ENCODE data around the gene ARPC1B.
"Not testable (repeated sequence)": the region's sequence is repeated elsewhere in the genome, so short reads cannot be mapped to it uniquely, and the experiment has no call there.

The ARPC1B gene

GRCh38 chr7:99366646-99367045 is 7.9 kb upstream of the ARPC1B start:
- in situ Hi-C loops (cut with MboI; ENCODE audit: low sequenced_read_pairs), result no loop called here

DNA sequence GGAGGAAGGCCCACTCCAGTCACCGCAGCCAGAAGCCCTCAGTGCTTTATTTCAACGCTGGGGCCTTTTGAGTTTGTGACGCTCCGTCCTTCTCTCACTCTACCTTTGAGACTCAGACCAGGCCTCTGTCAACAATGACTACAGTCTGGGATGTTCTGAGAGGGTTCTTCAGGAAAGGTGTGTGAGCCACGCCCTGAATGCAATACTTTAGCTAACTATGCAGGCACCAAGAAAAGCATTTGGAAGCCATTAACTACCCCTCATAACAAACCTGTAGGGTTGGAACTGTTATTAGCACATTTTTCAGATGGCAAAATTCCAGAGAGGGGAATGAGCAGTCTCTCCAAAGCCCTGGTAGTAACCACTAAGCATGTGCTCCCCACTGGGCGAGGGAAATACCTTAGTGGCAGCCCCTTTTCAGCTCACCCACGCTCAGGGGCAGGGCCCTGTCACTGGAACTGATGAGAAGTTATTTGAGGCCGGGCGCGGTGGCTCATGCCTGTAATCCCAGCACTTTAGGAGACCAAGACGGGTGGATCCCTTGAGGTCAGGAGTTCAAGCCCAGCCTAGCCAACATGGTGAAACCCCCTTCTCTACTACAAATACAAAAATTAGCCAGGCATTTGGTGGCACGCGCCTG is 5.7 kb upstream of the ARPC1B start:
- in situ Hi-C loops (cut with MboI; ENCODE audit: low sequenced_read_pairs), result no loop called here

DNA sequence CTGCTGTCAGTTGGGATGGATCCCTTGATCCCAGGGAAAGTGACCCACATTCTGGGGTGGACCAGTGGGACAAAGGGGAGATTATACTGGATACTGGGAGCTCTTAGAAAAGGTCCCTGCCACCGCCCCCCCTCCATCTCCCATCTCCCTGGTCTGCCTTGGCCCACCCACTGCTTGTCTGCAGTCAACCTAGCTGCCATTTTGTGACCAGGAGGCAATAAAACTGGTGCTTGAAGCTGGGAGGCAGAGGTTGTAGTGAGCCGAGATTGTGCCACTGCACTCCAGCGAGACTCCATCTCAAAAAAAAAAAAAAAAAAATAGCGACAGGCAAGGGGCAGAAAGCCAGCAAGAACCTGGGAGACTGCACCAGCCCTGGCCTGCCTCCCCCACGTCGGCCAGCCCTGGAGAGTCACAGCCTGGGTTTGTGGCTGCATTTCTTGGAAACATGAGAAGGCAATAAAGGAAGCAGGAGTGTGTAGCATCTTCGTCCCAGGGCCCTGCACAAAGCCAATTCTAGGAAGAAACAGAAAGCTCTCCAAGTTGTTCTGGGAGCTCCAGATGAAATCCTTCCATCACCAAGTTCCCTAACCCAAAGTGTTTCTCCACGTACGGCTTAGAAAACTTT is 4.7 kb upstream of the ARPC1B start:
- in situ Hi-C loops (cut with MboI; ENCODE audit: low sequenced_read_pairs), result no loop called here

DNA sequence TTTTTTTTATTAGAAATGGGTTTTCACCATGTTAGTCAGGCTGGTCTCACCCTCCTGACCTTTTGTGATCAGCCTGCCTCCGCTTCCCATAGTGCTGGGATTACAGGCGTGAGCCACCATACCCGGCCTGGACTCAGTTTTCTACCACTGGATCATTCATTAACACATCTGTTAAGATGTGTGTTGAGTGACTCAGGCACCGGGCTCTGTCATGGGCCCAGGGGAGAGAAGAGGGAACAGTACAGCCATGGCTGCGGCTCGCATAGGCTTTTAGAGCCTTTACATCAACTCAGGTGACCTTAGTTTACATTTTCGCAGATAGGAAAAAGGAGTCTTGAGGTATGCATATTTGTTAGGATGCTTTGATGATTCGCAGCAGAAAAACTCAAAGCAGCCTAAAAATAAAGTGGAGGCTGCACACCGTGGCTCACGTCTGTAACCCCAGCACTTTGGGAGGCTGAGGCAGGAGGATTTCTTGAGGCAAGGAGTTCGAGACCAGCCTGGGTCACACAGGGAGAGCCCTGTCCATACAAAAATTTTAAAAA is 3.1 kb upstream of the ARPC1B start:
- in situ Hi-C loops (cut with MboI; ENCODE audit: low sequenced_read_pairs), result no loop called here

GRCh38 chr7:99372275-99373090 is 2.0 kb upstream of the ARPC1B start:
- in situ Hi-C loops (cut with MboI; ENCODE audit: low sequenced_read_pairs), result no loop called here

DNA sequence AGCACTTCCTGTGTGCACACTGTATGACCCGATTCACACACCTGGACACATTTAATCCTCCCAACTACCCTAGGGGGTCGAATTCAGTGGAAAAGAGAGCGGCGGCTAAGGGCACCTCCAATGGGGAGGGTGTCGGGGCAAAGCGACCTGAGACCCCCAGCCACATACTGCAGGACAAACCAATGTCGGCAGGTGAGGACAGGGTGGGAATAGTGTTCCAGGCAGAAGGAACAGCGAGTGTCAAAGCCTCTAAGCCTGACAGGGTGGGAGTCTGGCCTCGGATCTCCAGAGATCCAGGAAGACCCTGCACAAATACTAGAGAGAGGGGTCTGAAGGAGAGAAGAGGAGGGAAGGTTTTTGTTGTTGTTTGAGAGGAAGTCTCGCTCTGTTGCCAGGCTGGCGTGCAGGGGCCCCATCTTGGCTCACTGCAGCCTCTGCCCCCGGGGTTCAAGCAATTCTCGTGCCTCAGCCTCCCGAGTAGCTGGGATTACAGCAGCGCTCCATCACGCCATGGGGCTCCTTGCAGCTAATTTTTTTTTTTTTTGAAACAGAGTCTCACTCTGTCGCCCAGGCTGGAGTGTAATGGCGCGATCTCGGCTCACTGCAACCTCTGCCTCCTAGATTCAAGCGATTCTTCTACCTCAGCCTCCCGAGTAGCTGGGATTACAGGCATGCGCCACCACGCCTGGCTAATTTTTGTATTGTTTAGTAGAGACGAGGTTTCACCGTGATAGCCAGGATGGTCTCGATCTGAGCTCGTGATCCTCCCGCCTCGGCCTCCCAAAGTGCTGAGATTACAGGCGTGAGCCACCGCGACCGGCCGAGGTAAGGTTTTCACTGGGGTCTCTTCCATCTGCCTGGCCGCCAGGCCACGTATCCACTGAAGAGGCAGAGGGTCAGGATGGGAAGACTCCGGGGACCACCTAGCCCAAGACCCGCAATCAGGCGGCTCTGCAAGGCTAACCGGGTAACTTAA is 1.2 kb upstream of the ARPC1B start:
- in situ Hi-C loops (cut with MboI; ENCODE audit: low sequenced_read_pairs), result no loop called here

GRCh38 chr7:99375070-99375807 is 709 bp downstream of the ARPC1B start:
- in situ Hi-C loops (cut with MboI; ENCODE audit: low sequenced_read_pairs), result no loop called here

- in situ Hi-C loops (cut with MboI; ENCODE audit: low sequenced_read_pairs), result no loop called here
Observed at GRCh38 chr7:99379043-99379577, 4.6 kb downstream of the ARPC1B start.

DNA sequence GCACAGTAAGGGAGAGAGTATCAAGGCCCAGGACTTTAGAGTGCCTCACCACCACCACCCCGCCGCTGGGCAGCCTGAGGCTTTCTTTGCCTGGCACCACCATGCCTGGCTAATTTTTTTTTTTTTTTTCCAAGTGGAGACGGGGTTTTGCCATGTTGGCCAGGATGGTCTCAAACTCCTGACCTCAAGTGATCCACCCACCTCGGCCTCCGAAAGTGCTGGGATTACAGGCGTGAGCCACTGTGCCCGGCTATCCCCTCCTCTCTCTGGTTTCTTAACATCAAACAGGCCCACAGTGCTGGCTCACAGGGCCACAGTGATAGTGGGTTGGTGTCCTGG is 5.1 kb downstream of the ARPC1B start:
- in situ Hi-C loops (cut with MboI; ENCODE audit: low sequenced_read_pairs), result not testable (repeated sequence)

- in situ Hi-C loops (cut with MboI; ENCODE audit: low sequenced_read_pairs), result no loop called here
Observed at GRCh38 chr7:99380032-99380822, 5.7 kb downstream of the ARPC1B start.

DNA sequence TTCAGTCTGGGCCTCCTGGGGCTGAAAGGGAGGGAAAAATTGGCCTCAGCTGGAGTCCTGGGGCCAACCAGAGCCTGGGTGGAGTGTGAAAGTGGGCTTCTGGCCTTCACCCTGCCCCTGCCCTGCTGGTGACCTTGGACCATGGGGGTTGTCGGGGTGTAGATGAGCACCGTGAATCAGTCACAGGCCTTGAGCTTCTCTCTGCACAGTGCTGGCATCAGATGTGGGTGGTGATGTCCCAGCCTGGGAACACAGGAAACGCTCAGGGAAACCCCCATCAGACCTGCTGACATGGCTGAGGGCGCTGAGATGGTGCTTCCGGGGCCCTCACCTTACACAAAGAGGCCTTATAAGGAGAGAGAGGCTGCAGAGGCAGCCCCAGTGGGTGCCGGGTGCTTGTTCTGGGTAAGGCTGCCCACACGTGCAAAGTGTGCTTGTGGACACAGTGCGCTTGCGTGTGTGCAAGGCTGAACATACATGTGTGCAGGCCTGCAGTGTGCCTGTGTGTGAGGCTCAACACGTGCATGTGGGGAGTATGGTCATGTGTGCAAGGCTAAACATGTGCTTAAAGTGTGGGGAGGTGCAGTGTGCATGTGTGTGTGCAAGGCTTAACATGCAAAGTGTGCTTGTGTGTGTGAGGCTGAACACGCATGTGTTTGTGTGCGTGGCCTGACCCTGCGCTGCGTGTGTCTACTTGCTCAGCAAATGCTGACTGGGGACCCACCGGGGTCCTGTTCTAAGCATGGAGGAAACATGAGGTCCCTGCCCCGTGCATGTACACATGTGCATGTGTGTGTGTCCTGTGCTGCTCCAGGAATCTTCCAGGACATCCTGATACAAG is 6.5 kb downstream of the ARPC1B start:
- in situ Hi-C loops (cut with MboI; ENCODE audit: low sequenced_read_pairs), result no loop called here

- in situ Hi-C loops (cut with MboI; ENCODE audit: low sequenced_read_pairs), result no loop called here
Observed at GRCh38 chr7:99381664-99382075, 7.1 kb downstream of the ARPC1B start.

DNA sequence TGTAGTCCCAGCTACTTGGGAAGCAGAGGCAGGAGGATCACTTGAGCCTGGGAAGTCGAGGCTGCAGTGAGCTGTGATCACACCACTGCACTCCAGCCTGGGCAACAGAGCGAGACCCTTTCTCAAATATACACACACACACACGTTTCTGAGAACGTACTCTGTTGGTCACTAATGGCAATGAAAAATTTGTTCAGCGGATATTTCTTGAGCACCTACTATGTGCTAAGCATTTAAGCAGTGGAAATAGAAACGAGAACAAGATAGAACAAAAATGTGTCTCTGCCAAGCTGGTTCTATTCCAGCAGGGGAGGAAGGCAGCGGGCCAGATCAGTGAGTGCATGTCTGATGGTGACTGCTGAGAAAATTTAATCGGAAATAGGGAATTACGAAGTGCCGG is 8.7 kb downstream of the ARPC1B start:
- in situ Hi-C loops (cut with MboI; ENCODE audit: low sequenced_read_pairs), result no loop called here

- in situ Hi-C loops (cut with MboI; ENCODE audit: low sequenced_read_pairs), result no loop called here
Observed at GRCh38 chr7:99383791-99384370, 9.4 kb downstream of the ARPC1B start.

GRCh38 chr7:99384523-99384922 is 10.0 kb downstream of the ARPC1B start:
- in situ Hi-C loops (cut with MboI; ENCODE audit: low sequenced_read_pairs), result no loop called here

DNA sequence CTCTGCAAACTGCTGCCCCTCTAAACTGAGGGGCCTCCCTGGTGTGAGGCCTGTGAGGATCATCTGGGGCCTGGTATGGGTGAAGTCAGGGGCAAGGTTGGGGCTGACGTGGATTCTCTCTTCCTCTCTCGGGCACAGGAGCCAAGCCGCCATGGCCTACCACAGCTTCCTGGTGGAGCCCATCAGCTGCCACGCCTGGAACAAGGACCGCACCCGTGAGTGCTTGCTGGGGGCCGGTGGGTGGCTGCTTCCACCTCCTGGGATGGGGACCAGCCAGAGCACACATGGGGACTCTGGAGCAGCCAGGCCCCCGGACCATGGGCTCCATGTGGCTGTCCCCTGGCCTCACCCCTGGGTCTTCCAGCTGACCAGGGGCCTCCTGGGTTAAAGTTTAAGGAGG is 11.0 kb downstream of the ARPC1B start:
- in situ Hi-C loops (cut with MboI; ENCODE audit: low sequenced_read_pairs), result no loop called here

DNA sequence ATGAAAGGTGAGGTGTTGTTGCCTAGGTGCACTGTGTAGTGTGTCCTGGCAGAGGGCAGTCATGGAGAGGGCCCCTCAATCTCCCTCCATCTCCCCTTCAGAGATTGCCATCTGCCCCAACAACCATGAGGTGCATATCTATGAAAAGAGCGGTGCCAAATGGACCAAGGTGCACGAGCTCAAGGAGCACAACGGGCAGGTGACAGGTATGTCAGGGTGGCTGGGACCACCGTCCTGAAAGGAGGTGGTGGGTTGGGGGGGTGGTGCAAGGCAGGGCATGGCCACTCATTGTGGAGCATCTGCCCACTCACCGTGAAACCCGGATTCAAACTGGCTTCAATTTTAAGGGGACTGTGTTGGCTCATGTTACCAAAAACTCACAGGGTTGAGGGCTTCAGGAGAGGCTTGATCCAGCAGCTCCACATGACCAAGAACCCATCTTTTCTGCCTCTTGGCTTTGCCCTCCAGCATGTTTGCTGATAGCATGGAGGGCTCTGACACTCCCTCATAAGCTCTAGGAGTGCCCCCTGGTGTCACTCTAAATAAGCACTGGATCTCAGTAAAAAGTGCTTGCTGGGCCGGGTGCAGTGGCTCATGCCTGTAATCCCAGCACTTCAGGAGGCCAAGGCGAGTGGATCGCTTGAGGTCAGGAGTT is 12.2 kb downstream of the ARPC1B start:
- in situ Hi-C loops (cut with MboI; ENCODE audit: low sequenced_read_pairs), result no loop called here
